ENCODE data around the gene TMEM156.
"Not testable (repeated sequence)": the region's sequence is repeated elsewhere in the genome, so short reads cannot be mapped to it uniquely, and the experiment has no call there.

Gene TMEM156

DNA sequence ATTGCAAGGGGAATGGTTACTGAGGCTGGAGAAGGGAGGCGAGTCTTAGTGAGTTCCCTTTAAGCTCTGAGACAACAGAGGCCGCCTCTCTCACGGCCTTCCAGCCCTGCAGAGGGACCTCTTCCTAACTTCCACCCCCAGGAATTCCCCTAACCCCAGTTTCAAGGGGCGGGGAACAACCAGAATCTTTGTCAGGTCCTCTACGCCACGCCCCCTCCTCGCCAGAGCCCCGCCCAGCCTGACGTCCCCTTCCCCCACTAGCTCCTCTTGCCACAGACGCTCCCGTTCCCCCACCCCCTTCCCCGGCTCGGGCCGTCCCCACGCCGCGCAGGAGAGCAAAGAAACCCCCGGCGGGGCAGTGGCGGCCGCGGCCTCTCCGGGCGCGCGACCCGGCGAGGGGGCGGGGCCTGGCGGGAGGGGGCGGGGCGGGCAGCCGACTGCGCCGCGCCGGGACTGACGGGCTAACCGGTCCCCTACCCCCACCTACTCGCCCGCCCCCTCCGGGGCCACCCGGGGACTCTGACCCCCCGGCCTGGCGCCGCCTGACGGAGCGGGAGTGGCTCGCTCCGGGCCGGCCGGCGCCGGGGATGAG, 12.3 kb upstream of the TMEM156 start:
- no CpG with 5 or more reads among the region's 54 CpGs for WGBS (ENCODE audit: insufficient coverage, insufficient read length)
- H3K4me3 ChIP-seq (ENCODE audit: low read length) = peak overlapping the region; percentile 83
- no peak overlapping the region for H3K27ac ChIP-seq (ENCODE audit: low read length)
- peaks cover 2% of the 10 kb centered on the region; the same call in 1 of the 2 replicates for H3K4me1 ChIP-seq (ENCODE audit: control insufficient read depth, insufficient read depth, low read length)
- H3K27me3 ChIP-seq (ENCODE audit: control insufficient read depth, insufficient read depth, low read length) = no peaks in the 10 kb centered on the region
- DNase-seq (ENCODE audit: low read depth, low spot score) = peak; percentile 82
- no peaks in the 10 kb centered on the region for H3K36me3 ChIP-seq (ENCODE audit: control insufficient read depth, insufficient read depth, low read length)
- H3K9me3 ChIP-seq (ENCODE audit: control insufficient read depth, insufficient read depth, low read length) = no peaks in the 10 kb centered on the region

GRCh38 chr4:39043861-39044363, 11.7 kb upstream of the TMEM156 start:
- no CpG with 5 or more reads among the region's 8 CpGs for WGBS (ENCODE audit: insufficient coverage, insufficient read length)
- H3K27me3 ChIP-seq (ENCODE audit: control insufficient read depth, insufficient read depth, low read length) = no peaks in the 10 kb centered on the region
- peaks cover 2% of the 10 kb centered on the region; the same call in 1 of the 2 replicates for H3K4me1 ChIP-seq (ENCODE audit: control insufficient read depth, insufficient read depth, low read length)
- H3K4me3 ChIP-seq (ENCODE audit: low read length) = peak overlapping the region; percentile 83; the same call in 1 of the 2 replicates
- H3K27ac ChIP-seq (ENCODE audit: low read length) = no peak overlapping the region
- no peak for DNase-seq (ENCODE audit: low read depth, low spot score)
- no peaks in the 10 kb centered on the region for H3K36me3 ChIP-seq (ENCODE audit: control insufficient read depth, insufficient read depth, low read length)
- H3K9me3 ChIP-seq (ENCODE audit: control insufficient read depth, insufficient read depth, low read length) = no peaks in the 10 kb centered on the region

DNA sequence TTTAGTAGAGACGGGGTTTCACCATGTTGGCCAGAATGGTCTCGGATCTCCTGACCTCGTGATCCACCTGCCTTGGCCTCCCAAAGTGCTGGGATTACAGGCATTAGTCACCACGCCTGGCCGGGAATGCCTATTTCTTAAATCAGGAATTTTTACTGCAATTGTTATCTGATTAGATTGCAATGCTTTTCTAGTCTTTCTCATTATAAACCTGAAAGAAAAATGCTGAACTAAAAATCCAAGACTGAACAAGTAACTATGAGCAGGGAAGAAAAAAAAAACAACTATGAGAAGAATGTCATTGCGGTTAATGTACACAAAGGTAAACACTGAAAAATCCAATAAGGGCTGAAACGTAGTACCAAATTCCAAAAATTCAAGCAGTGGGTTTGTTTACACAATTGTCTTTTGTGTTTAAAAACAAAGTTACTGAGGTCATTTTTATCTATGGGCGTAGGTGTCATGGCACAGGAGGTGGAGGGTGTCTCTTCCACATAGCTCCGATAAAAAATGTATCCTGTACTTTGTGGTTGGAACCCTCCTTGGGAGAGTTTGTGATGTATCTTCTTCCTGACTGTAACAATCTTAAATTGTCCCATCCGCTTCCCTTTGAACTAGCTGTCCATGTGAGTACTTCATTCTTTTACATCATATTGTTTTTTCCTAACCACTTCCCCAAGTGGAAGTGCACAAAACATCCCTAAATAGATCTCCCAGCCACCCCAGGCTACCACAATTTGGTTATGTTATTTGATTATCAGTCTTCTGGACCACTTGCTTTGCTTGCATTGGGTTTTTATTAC, 11.1 kb upstream of the TMEM156 start:
- Histone ChIP-seq H3K4me3 (ENCODE audit: low read length) (no peak overlapping the region), H3K27ac (ENCODE audit: low read length) (no peak overlapping the region), H3K27me3 (ENCODE audit: control insufficient read depth, insufficient read depth, low read length) (no peaks in the 10 kb centered on the region), H3K36me3 (ENCODE audit: control insufficient read depth, insufficient read depth, low read length) (no peaks in the 10 kb centered on the region), H3K4me1 (ENCODE audit: control insufficient read depth, insufficient read depth, low read length) (peaks cover 2% of the 10 kb centered on the region; the same call in 1 of the 2 replicates), H3K9me3 (ENCODE audit: control insufficient read depth, insufficient read depth, low read length) (no peaks in the 10 kb centered on the region)
- no peak for DNase-seq (ENCODE audit: low read depth, low spot score)
- no CpG with 5 or more reads among the region's 10 CpGs for WGBS (ENCODE audit: insufficient coverage, insufficient read length)

DNA sequence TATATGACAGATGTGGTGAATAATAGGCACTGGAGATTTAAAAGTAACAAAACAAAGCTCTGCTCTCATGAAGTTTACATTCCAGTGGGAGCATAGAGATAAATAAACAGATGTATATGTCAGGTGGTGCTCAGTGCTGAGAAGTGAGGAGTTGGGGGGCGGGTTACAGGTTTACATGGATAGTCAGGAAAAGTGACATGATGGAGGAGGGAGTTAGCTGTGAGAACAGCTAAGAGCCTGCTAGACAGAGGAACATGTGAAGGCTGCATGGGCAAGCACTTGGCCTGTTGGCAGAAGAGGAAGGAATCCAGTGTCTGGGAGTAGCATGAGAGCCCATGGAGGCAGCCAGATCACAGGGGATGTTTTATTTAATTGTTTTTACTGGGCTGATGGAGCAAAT, 10.2 kb upstream of the TMEM156 start:
- Histone ChIP-seq H3K4me1 (ENCODE audit: control insufficient read depth, insufficient read depth, low read length) (peaks cover 2% of the 10 kb centered on the region; the same call in 1 of the 2 replicates), H3K36me3 (ENCODE audit: control insufficient read depth, insufficient read depth, low read length) (no peaks in the 10 kb centered on the region), H3K4me3 (ENCODE audit: low read length) (no peak overlapping the region), H3K9me3 (ENCODE audit: control insufficient read depth, insufficient read depth, low read length) (no peaks in the 10 kb centered on the region), H3K27ac (ENCODE audit: low read length) (no peak overlapping the region), H3K27me3 (ENCODE audit: control insufficient read depth, insufficient read depth, low read length) (no peaks in the 10 kb centered on the region)
- DNase-seq (ENCODE audit: low read depth, low spot score) = no peak
- WGBS (ENCODE audit: insufficient coverage, insufficient read length) = no CpG with 5 or more reads among the region's 1 CpG

DNA sequence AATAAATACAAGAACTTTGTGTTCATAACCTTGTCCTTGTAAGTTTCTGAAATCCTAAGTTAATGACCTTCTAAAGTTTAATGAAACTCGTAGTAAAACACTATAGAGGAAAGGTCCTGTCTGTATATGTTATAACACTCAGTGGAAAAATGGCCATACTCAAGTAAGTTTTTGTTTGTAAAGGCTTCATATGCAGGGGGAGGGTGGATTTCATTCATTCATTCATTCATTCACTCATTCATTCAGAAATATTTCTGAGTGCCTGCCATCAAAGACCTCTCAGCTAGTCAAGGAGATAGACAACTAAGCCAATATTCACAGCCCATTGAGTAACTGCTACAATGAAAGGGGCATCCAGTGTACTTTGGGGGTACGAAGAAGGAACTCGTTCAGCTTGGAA, 6.9 kb upstream of the TMEM156 start:
- no CpG with 5 or more reads among the region's 3 CpGs for WGBS (ENCODE audit: insufficient coverage, insufficient read length)
- no peaks in the 10 kb centered on the region for H3K27me3 ChIP-seq (ENCODE audit: control insufficient read depth, insufficient read depth, low read length)
- H3K4me3 ChIP-seq (ENCODE audit: low read length) = no peak overlapping the region
- H3K9me3 ChIP-seq (ENCODE audit: control insufficient read depth, insufficient read depth, low read length) = no peaks in the 10 kb centered on the region
- no peaks in the 10 kb centered on the region for H3K36me3 ChIP-seq (ENCODE audit: control insufficient read depth, insufficient read depth, low read length)
- peaks cover 3% of the 10 kb centered on the region; the same call in 1 of the 2 replicates for H3K4me1 ChIP-seq (ENCODE audit: control insufficient read depth, insufficient read depth, low read length)
- H3K27ac ChIP-seq (ENCODE audit: low read length) = no peak overlapping the region
- DNase-seq (ENCODE audit: low read depth, low spot score) = no peak

DNA sequence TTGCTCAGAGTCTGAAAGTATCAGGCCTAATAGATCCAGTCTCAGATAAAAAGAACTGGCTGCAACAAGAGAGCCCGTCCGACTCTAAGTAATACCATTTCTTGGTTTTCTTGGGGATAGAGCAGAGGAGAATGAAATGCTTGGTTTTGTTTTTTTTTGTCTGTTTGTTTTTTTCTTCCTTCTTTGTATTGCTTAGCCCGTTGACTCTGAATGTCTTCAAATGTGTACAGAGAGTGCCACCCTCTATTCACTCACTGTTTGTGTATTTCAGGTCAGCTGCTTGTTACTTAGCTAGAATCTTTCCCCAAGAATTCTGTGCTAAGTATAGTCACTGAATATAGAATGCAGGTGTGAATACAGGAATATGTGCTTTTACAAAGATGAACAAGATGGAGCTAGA, 5.7 kb upstream of the TMEM156 start:
- DNase-seq (ENCODE audit: low read depth, low spot score) = no peak
- WGBS (ENCODE audit: insufficient coverage, insufficient read length) = no CpG with 5 or more reads among the region's 3 CpGs
- Histone ChIP-seq H3K9me3 (ENCODE audit: control insufficient read depth, insufficient read depth, low read length) (no peaks in the 10 kb centered on the region), H3K36me3 (ENCODE audit: control insufficient read depth, insufficient read depth, low read length) (no peaks in the 10 kb centered on the region), H3K4me1 (ENCODE audit: control insufficient read depth, insufficient read depth, low read length) (peaks cover 2% of the 10 kb centered on the region; the same call in 1 of the 2 replicates), H3K4me3 (ENCODE audit: low read length) (no peak overlapping the region), H3K27ac (ENCODE audit: low read length) (no peak overlapping the region), H3K27me3 (ENCODE audit: control insufficient read depth, insufficient read depth, low read length) (no peaks in the 10 kb centered on the region)

GRCh38 chr4:39037491-39037825, 5.2 kb upstream of the TMEM156 start:
- Histone ChIP-seq H3K27me3 (ENCODE audit: control insufficient read depth, insufficient read depth, low read length) (no peaks in the 10 kb centered on the region), H3K27ac (ENCODE audit: low read length) (no peak overlapping the region), H3K4me1 (ENCODE audit: control insufficient read depth, insufficient read depth, low read length) (peaks cover 2% of the 10 kb centered on the region; the same call in 1 of the 2 replicates), H3K9me3 (ENCODE audit: control insufficient read depth, insufficient read depth, low read length) (no peaks in the 10 kb centered on the region), H3K36me3 (ENCODE audit: control insufficient read depth, insufficient read depth, low read length) (no peaks in the 10 kb centered on the region), H3K4me3 (ENCODE audit: low read length) (no peak overlapping the region)
- no peak for DNase-seq (ENCODE audit: low read depth, low spot score)
- WGBS (ENCODE audit: insufficient coverage, insufficient read length) = no CpG with 5 or more reads among the region's 4 CpGs

GRCh38 chr4:39036172-39036571, 4.0 kb upstream of the TMEM156 start:
- peaks cover 2% of the 10 kb centered on the region; the same call in 1 of the 2 replicates for H3K4me1 ChIP-seq (ENCODE audit: control insufficient read depth, insufficient read depth, low read length)
- no peaks in the 10 kb centered on the region for H3K27me3 ChIP-seq (ENCODE audit: control insufficient read depth, insufficient read depth, low read length)
- H3K27ac ChIP-seq (ENCODE audit: low read length) = no peak overlapping the region
- H3K4me3 ChIP-seq (ENCODE audit: low read length) = no peak overlapping the region
- no peak for DNase-seq (ENCODE audit: low read depth, low spot score)
- no peaks in the 10 kb centered on the region for H3K36me3 ChIP-seq (ENCODE audit: control insufficient read depth, insufficient read depth, low read length)
- no peaks in the 10 kb centered on the region for H3K9me3 ChIP-seq (ENCODE audit: control insufficient read depth, insufficient read depth, low read length)
- 100% methylated on average over 1 of the region's 7 CpGs for WGBS (ENCODE audit: insufficient coverage, insufficient read length)

DNA sequence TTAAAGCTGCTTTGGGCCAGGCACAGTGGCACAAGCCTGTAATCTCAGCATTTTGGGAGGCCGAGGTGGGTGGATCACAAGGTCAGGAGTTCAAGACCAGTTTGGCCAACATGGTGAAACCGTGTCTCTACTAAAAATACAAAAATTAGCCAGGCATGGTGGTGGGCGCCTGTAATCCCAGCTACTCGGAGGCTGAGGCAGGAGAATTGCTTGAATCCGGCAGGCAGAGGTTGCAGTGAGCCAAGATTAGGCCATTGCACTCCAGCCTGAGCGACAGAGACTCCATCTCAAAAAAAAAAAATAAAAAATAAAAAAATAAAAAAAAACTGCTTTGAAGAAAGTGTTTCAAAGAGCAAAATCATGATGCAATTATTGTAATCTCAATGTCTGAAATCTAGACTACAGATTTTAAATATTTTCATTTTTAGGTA, 604 bp downstream of the TMEM156 start:
- H3K4me1 ChIP-seq (ENCODE audit: control insufficient read depth, insufficient read depth, low read length); H3K9me3 ChIP-seq (ENCODE audit: control insufficient read depth, insufficient read depth, low read length); H3K4me3 ChIP-seq (ENCODE audit: low read length); H3K36me3 ChIP-seq (ENCODE audit: control insufficient read depth, insufficient read depth, low read length); H3K27me3 ChIP-seq (ENCODE audit: control insufficient read depth, insufficient read depth, low read length); H3K27ac ChIP-seq (ENCODE audit: low read length); DNase-seq (ENCODE audit: low read depth, low spot score): not testable (repeated sequence)
- WGBS (ENCODE audit: insufficient coverage, insufficient read length) = no CpG with 5 or more reads among the region's 6 CpGs

- Histone ChIP-seq H3K4me3 (ENCODE audit: low read length) (no peak overlapping the region), H3K27ac (ENCODE audit: low read length) (no peak overlapping the region), H3K27me3 (ENCODE audit: control insufficient read depth, insufficient read depth, low read length) (no peaks in the 10 kb centered on the region), H3K9me3 (ENCODE audit: control insufficient read depth, insufficient read depth, low read length) (no peaks in the 10 kb centered on the region), H3K4me1 (ENCODE audit: control insufficient read depth, insufficient read depth, low read length) (no peaks in the 10 kb centered on the region), H3K36me3 (ENCODE audit: control insufficient read depth, insufficient read depth, low read length) (no peaks in the 10 kb centered on the region)
- no CpG with 5 or more reads among the region's 3 CpGs for WGBS (ENCODE audit: insufficient coverage, insufficient read length)
- no peak for DNase-seq (ENCODE audit: low read depth, low spot score)
Measured at GRCh38 chr4:39030725-39031124, 1.5 kb downstream of the TMEM156 start.

All from iPS DF 6.9 (cell line).